ENCODE measurements around the gene SUSD6. TPM values are rescaled to one million over a fixed set of nuclear protein-coding genes. Genes with fewer than 3 reads are reported as not detected.
A peak's percentile ranks its signal among the peaks of the same experiment; 100 is the strongest.

SUSD6 gene
- total RNA-seq, 1 donor from 2014 or later: 26.9 TPM

- intact Hi-C loops (cut with DNase I): loop anchor here (5.0 kb wide), 1 partner anchor 42 kb away; no protein-coding TSS in a partner anchor
- no peak for DNase-seq (ENCODE audit: low spot score)
These were observed 4.4 kb downstream of the SUSD6 start for GRCh38 chr14:69615496-69616407.

GRCh38 chr14:69616408-69616773 is 5.0 kb downstream of the SUSD6 start:
- intact Hi-C loops (cut with DNase I): loop anchor here (5.0 kb wide), 1 partner anchor 41 kb away; no protein-coding TSS in a partner anchor
- no peak for DNase-seq (ENCODE audit: low spot score)

GRCh38 chr14:69617796-69618195 is 6.4 kb downstream of the SUSD6 start:
- intact Hi-C loops (cut with DNase I): loop anchor here (5.0 kb wide), 1 partner anchor 40 kb away; no protein-coding TSS in a partner anchor
- DNase-seq (ENCODE audit: low spot score): no peak

- no peak for DNase-seq (ENCODE audit: low spot score)
- intact Hi-C loops (cut with DNase I): loop anchor here (5.0 kb wide), 1 partner anchor 38 kb away; no protein-coding TSS in a partner anchor
These were observed 7.6 kb downstream of the SUSD6 start for GRCh38 chr14:69619012-69619411.

- intact Hi-C loops (cut with DNase I): no loop called here
- no peak for DNase-seq (ENCODE audit: low spot score)
These were observed 8.8 kb downstream of the SUSD6 start for GRCh38 chr14:69620211-69620611.

GRCh38 chr14:69620981-69621380 is 9.6 kb downstream of the SUSD6 start:
- intact Hi-C loops (cut with DNase I): no loop called here
- DNase-seq (ENCODE audit: low spot score): no peak

- intact Hi-C loops (cut with DNase I): no loop called here
- no peak for DNase-seq (ENCODE audit: low spot score)
These were observed 12.7 kb downstream of the SUSD6 start for GRCh38 chr14:69624136-69624535.

- intact Hi-C loops (cut with DNase I): no loop called here
- peak; percentile 88 for DNase-seq (ENCODE audit: low spot score)
These were observed 14.1 kb downstream of the SUSD6 start for GRCh38 chr14:69625299-69626131.

GRCh38 chr14:69626132-69626500 is 14.7 kb downstream of the SUSD6 start:
- DNase-seq (ENCODE audit: low spot score): no peak
- intact Hi-C loops (cut with DNase I): no loop called here

GRCh38 chr14:69629225-69630127 is 18.1 kb downstream of the SUSD6 start:
- intact Hi-C loops (cut with DNase I): no loop called here
- no peak for DNase-seq (ENCODE audit: low spot score)

- intact Hi-C loops (cut with DNase I): no loop called here
- no peak for DNase-seq (ENCODE audit: low spot score)
These were observed 19.0 kb downstream of the SUSD6 start for GRCh38 chr14:69630360-69630759.

GRCh38 chr14:69631509-69631908 is 20.1 kb downstream of the SUSD6 start:
- no peak for DNase-seq (ENCODE audit: low spot score)
- intact Hi-C loops (cut with DNase I): no loop called here

- no peak for DNase-seq (ENCODE audit: low spot score)
- intact Hi-C loops (cut with DNase I): no loop called here
These were observed 20.8 kb downstream of the SUSD6 start for GRCh38 chr14:69632164-69632563.

GRCh38 chr14:69632593-69633151 is 21.3 kb downstream of the SUSD6 start:
- intact Hi-C loops (cut with DNase I): no loop called here
- DNase-seq (ENCODE audit: low spot score): no peak

- DNase-seq (ENCODE audit: low spot score): no peak
- intact Hi-C loops (cut with DNase I): no loop called here
These were observed 21.8 kb downstream of the SUSD6 start for GRCh38 chr14:69633238-69633637.

GRCh38 chr14:69635981-69636639 is 24.7 kb downstream of the SUSD6 start:
- DNase-seq (ENCODE audit: low spot score): no peak
- intact Hi-C loops (cut with DNase I): loop anchor here (2.0 kb wide), 1 partner anchor 13 kb away; no protein-coding TSS in a partner anchor

GRCh38 chr14:69636718-69637480 is 25.5 kb downstream of the SUSD6 start:
- intact Hi-C loops (cut with DNase I): no loop called here
- DNase-seq (ENCODE audit: low spot score): no peak

- DNase-seq (ENCODE audit: low spot score): peak; percentile 81
- intact Hi-C loops (cut with DNase I): no loop called here
These were observed 26.2 kb downstream of the SUSD6 start for GRCh38 chr14:69637503-69638031.

All from cardiac septum (tissue), 1 donor.